GM10847 (cell line): ENCODE measurements around the gene MCC.

Source experiments
- POLR2A ChIP-seq: IDR thresholded peaks from 2 replicates; pipeline ENCODE4 v1.6.1; 2011; ENCODE audit not compliant: insufficient read length; ENCODE audit errors: extremely low read depth

The MCC gene

GRCh38 chr5:112973904-112974303, 514.3 kb downstream of the MCC start:
- no peak for TF ChIP-seq POLR2A

GRCh38 chr5:112973036-112973435, 515.2 kb downstream of the MCC start:
- no peak for TF ChIP-seq POLR2A
